UCSD-AML1 (cell line): ENCODE results near the gene RUFY2.
"Not testable (repeated sequence)": the region's sequence is repeated elsewhere in the genome, so short reads cannot be mapped to it uniquely, and the experiment has no call there.

Source experiments
- DNase-seq: peaks from one replicate; lab custom pipeline; 2025; ENCODE audit not compliant: unreplicated experiment; lab: John Stamatoyannopoulos, UW

Gene RUFY2

GRCh38 chr10:68327889-68328786 lies 78.9 kb downstream of the RUFY2 start:
- DNase-seq = no peak

DNA sequence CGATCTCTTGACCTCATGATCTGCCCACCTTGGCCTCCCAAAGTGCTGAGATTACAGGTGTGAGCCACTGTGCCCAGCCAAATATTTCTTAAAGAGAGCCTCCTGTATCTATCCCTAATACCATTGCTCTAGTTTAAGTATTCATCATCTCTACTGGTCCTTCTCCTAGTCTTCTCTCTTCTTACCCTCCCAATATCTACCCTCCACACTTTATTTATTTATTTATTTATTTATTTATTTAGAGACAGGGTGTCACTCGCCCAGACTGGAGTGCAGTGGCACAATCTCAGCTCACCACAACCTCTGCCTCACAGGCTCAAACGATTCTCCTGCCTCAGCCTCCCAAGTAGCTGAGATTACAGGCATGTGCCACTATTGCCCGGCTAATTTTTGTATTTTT lies 82.7 kb downstream of the RUFY2 start:
- DNase-seq = not testable (repeated sequence)

DNA sequence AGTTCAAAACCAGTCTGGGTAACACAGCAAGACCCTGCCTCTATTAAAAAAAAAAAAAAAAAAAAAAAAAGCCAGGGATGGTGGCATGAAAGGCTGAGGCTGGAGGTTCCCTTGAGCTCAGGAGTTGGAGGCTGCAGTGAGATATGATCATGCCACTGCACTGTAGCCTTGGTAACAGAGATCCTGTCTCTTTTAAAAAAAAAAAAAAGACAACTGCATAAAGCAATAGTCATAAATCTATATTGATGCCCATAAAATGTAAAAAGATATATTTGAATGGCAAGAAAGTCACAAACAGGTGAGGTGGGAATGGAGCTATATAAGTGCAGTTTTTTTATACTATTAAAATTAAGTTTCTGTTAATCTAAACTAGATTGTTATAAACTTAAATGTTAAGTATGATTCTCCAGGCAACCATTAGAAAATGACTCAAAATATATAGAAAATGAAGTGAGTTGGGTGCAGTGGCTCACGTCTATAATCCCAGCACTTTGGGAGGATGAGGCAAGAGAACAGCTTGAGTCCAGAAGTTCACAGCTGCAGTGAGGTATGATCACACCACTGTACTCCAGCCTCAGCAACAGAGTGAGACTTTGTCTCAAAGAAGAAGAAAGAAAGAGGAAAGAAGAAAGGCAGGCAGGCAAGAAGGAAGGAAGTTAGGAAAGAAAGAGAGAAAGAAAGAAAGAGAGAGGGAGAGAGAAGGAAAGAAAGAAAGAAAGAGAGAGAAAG lies 88.6 kb downstream of the RUFY2 start:
- no peak for DNase-seq

GRCh38 chr10:68315582-68315981 lies 91.5 kb downstream of the RUFY2 start:
- DNase-seq = no peak

DNA sequence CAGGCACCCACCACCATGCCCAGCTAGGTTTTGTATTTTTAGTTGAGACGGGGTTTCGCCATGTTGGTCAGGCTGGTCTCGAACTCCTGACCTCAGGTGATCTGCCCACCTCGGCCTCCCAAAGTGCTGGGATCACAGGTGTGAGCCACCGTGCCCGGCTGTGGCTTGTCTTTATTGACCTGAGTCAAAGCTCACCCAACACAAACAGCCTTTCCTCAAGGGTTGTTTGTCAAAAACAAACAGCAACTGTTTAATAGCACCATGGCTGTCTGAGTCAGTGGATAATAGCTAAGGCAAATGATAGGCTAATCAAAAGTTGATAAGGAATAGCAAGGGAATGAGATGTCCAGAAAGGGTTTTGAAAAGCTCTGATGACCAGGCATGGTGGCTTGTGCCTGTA lies 92.1 kb downstream of the RUFY2 start:
- not testable (repeated sequence) for DNase-seq

- no peak for DNase-seq
Measured at GRCh38 chr10:68310531-68310930, 96.5 kb downstream of the RUFY2 start.

- DNase-seq = no peak
Measured at GRCh38 chr10:68305854-68306253, 101.2 kb downstream of the RUFY2 start.

GRCh38 chr10:68303849-68304412 lies 103.1 kb downstream of the RUFY2 start:
- no peak for DNase-seq

DNA sequence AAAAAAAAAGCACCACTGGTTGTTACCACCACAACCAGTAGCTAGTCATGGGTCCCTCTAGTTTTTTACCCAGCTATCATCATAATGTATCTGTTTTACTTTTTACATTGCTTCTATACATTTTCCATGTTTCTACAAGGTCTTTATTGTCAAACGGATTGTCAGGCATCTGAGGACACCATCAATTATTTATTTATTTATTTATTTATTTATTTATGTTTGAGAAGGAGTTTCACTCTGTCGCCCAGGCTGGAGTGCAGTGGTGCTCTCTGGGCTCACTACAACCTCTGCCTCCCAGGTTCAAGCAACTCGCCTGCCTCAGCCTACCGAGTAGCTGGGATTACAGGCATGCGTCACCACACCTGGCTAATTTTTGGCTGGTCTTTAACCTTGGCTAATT lies 104.2 kb downstream of the RUFY2 start:
- DNase-seq = no peak

DNA sequence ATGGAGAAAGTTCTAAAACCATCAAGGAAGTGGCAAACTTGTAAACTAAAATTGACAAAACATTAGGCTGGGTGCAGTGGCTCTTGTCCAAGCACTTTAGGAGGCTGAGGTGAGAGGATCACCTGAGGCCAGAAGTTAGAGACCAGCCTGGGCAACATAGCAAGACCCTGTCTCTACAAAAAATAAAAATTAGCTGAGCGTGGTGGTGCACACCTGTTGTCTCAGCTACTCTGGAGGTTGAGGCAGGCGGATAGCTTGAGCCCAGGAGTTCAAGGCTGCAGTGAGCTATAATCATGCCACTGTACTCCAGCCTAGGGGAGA lies 104.6 kb downstream of the RUFY2 start:
- no peak for DNase-seq

- DNase-seq = no peak
Measured at GRCh38 chr10:68301790-68302502, 105.1 kb downstream of the RUFY2 start.

DNA sequence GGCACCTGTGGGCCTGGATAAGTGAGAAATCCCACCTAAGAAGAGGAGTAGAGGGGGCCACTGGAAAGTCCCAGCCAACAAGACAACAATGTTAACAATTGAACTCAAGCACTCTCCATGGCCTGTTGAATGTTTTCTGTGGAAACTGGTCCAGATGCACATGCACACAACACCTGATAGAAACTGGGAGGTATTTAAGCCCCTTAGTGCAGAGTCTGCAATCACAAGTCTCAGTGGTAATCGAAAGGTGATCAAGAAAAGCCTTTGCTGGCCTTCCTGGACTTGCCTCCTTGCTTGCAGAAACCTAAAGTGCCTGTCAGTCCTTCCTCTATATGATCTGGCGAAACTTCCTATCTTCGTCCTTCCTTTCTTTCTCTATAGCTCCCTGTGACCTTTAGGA lies 105.8 kb downstream of the RUFY2 start:
- no peak for DNase-seq

- DNase-seq = no peak
Measured at GRCh38 chr10:68296843-68297663, 110.0 kb downstream of the RUFY2 start.
